ENCODE data around the gene TMEM183A. TPM values are rescaled to one million over a fixed set of nuclear protein-coding genes. Genes with fewer than 3 reads are reported as not detected.

TMEM183A gene
- total RNA-seq, 1 experiment from 2014 or later: 64.7 TPM

DNA sequence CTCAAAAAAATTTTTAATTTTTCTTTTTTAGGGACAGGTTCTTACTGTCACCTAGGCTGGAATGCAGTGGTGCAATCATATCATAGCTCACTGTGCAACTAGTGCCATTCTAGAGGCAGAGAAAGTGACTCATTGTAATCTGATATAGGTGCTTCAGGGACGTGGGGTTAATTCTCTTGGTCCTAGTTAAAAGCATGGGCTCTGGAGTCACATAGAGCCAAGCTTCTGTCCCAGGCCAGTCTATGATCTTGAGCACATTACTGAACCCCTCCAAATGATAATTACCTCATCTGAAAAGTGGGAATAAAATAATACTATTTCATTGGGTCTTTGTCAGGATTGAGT lies 47.9 kb upstream of the TMEM183A start (continued):
- no peak for TF ChIP-seq ZNF274 (IDR thresholded peaks at IDR 0.05; ENCODE audit: low read depth, low read length)
- TF ChIP-seq, protein P1, sequence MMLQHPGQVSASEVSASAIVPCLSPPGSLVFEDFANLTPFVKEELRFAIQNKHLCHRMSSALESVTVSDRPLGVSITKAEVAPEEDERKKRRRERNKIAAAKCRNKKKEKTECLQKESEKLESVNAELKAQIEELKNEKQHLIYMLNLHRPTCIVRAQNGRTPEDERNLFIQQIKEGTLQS (IDR thresholded peaks at IDR 0.05): no peak
- no peak for TF ChIP-seq EZH2phosphoT487 (IDR thresholded peaks at IDR 0.05; ENCODE audit: borderline replicate concordance)
- peak; percentile 76 for TF ChIP-seq JUND (IDR thresholded peaks at IDR 0.05)
- peak; percentile 64 for TF ChIP-seq SP1 (IDR thresholded peaks at IDR 0.05; ENCODE audit: low read depth)
- TF ChIP-seq, protein P2, sequence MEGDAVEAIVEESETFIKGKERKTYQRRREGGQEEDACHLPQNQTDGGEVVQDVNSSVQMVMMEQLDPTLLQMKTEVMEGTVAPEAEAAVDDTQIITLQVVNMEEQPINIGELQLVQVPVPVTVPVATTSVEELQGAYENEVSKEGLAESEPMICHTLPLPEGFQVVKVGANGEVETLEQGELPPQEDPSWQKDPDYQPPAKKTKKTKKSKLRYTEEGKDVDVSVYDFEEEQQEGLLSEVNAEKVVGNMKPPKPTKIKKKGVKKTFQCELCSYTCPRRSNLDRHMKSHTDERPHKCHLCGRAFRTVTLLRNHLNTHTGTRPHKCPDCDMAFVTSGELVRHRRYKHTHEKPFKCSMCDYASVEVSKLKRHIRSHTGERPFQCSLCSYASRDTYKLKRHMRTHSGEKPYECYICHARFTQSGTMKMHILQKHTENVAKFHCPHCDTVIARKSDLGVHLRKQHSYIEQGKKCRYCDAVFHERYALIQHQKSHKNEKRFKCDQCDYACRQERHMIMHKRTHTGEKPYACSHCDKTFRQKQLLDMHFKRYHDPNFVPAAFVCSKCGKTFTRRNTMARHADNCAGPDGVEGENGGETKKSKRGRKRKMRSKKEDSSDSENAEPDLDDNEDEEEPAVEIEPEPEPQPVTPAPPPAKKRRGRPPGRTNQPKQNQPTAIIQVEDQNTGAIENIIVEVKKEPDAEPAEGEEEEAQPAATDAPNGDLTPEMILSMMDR (IDR thresholded peaks at IDR 0.05 in 2 of 3, conservative IDR thresholded peaks at IDR 0.05 in 1 of 3; ENCODE audit: borderline replicate concordance in 1 of 3, insufficient read depth in 1 of 3, low read depth in 2 of 3, low read length in 2 of 3): no peak
- TF ChIP-seq SIN3A (IDR thresholded peaks at IDR 0.05; ENCODE audit: low read depth): no peak
- no peak for TF ChIP-seq RAD21 (IDR thresholded peaks at IDR 0.05; ENCODE audit: low read depth)
- TF ChIP-seq POLR2AphosphoS5 (IDR thresholded peaks at IDR 0.05; ENCODE audit: low read depth, low read length): no peak
- no peak for TF ChIP-seq YY1 (IDR thresholded peaks at IDR 0.05; ENCODE audit: extremely low read depth, insufficient replicate concordance, low read depth, low read length)
- TF ChIP-seq CEBPB (IDR thresholded peaks at IDR 0.05; ENCODE audit: low read depth): peak; percentile 94
- no peak for TF ChIP-seq POLR2A (IDR thresholded peaks at IDR 0.05; ENCODE audit: borderline replicate concordance, extremely low read depth, insufficient read depth, insufficient read length)
- TF ChIP-seq TCF7L2 (IDR thresholded peaks at IDR 0.05; ENCODE audit: borderline replicate concordance, extremely low read depth, insufficient read depth, insufficient read length): no peak

DNA sequence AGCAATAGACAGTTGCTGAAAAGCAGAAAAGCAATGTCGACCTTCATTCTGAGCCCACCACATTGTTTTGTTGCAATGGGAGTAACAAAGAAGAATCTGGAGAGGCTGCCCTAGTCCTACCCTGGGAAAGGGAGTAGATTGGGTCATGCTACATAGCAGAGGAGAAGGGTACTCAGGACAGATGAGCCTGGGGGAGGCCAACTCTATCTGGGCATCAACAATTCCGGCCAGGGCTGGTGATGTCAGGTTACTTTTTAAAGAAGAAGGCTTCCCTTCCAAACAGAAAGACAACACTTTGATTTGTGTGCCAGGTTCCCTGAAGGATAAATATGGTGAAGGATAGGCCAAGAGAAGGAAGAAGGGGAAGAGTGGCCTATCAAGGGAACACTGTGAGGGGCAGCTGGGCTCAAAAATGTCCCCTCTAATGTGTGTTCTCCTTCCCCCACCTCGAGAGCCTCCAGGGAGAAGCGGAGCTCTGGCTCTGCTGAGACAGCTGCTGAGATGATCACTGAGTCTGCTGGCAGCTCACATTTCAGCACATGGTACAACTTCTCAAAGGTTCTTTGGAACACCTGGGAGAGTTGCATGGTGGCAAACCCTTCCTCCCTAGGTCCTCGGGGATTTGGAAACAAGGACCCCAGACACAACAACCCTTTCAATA lies 45.8 kb upstream of the TMEM183A start:
- Histone ChIP-seq H3K4me3 (replicated peaks in 1 of 2; ENCODE audit: low read depth in 1 of 2, low read length in 2 of 2) (no peak overlapping the region), H3K27me3 (ENCODE audit: insufficient read depth, low read length) (no peaks in the 10 kb centered on the region), H3K9me2 (ENCODE audit: insufficient read depth) (no peaks in the 10 kb centered on the region), H3K4me2 (ENCODE audit: low read length) (no peak overlapping the region), H3K27ac (ENCODE audit: low read depth, low read length) (no peak overlapping the region), H3K36me3 (ENCODE audit: control insufficient read depth in 1 of 2, insufficient read depth in 2 of 2, low read length in 2 of 2) (no peaks in the 10 kb centered on the region), H2AFZ (ENCODE audit: low read depth, low read length, poor library complexity, severe bottlenecking) (no peak overlapping the region), H4K20me1 (ENCODE audit: insufficient read depth) (no peaks in the 10 kb centered on the region), H3K9ac (ENCODE audit: low read length) (no peak overlapping the region), H3K9me3 (ENCODE audit: control insufficient read depth in 1 of 2, insufficient read depth in 1 of 2, low read depth in 1 of 2, low read length in 2 of 2) (no peaks in the 10 kb centered on the region), H3K79me2 (ENCODE audit: insufficient read depth, low read length) (peaks cover 17% of the 10 kb centered on the region), H3K4me1 (ENCODE audit: control insufficient read depth in 1 of 2, insufficient read depth in 2 of 2, low read length in 2 of 2) (peaks cover 26 to 34% of the 10 kb centered on the region in 2 experiments)
- POLR2A ChIA-PET: no interaction called here
- DNase-seq (ENCODE audit: low read depth, low spot score) (no peak), ATAC-seq (no peak)
- RAD21 ChIA-PET (ENCODE audit: low non-redundant PET in 1 of 2, low total read pairs in 2 of 2, uncharacterized antibody in 2 of 2, unreplicated experiment in 2 of 2): no interaction called here
- CTCF ChIA-PET: no interaction called here
- TF ChIP-seq CBX3 (IDR thresholded peaks at IDR 0.05; ENCODE audit: low read depth) (no peak), ELF1 (IDR thresholded peaks at IDR 0.05; ENCODE audit: borderline replicate concordance, low read depth) (no peak), YY1 (IDR thresholded peaks at IDR 0.05; ENCODE audit: extremely low read depth, insufficient replicate concordance, low read depth, low read length) (no peak), SIN3A (IDR thresholded peaks at IDR 0.05; ENCODE audit: low read depth) (no peak), ZNF274 (IDR thresholded peaks at IDR 0.05; ENCODE audit: low read depth, low read length) (no peak), ZFX (IDR thresholded peaks at IDR 0.05) (no peak), EGR1 (IDR thresholded peaks at IDR 0.05; ENCODE audit: low read depth) (no peak), POLR2AphosphoS5 (IDR thresholded peaks at IDR 0.05; ENCODE audit: low read depth, low read length) (no peak)
- TF ChIP-seq, protein P3, sequence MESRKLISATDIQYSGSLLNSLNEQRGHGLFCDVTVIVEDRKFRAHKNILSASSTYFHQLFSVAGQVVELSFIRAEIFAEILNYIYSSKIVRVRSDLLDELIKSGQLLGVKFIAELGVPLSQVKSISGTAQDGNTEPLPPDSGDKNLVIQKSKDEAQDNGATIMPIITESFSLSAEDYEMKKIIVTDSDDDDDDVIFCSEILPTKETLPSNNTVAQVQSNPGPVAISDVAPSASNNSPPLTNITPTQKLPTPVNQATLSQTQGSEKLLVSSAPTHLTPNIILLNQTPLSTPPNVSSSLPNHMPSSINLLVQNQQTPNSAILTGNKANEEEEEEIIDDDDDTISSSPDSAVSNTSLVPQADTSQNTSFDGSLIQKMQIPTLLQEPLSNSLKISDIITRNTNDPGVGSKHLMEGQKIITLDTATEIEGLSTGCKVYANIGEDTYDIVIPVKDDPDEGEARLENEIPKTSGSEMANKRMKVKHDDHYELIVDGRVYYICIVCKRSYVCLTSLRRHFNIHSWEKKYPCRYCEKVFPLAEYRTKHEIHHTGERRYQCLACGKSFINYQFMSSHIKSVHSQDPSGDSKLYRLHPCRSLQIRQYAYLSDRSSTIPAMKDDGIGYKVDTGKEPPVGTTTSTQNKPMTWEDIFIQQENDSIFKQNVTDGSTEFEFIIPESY (IDR thresholded peaks at IDR 0.05; ENCODE audit: extremely low read depth, insufficient replicate concordance, low read length): no peak
- TF ChIP-seq, protein P2 (IDR thresholded peaks at IDR 0.05 in 2 of 3, conservative IDR thresholded peaks at IDR 0.05 in 1 of 3; ENCODE audit: borderline replicate concordance in 1 of 3, insufficient read depth in 1 of 3, low read depth in 2 of 3, low read length in 2 of 3): no peak
- no TSS peak for BruUV-seq (replicated peaks)
- intact Hi-C loops (cut with micrococcal nuclease): no loop called here
